IMR-90 (cell line): ENCODE results near the gene PRODH2. TPM values are rescaled to one million over a fixed set of nuclear protein-coding genes. Genes with fewer than 3 reads are reported as not detected.

Experiments used
- ATAC-seq: fragments of 200-7000 bp; cut with Tn5 transposase; 2 replicates; pipeline ENCODE4 v1.9.1; 2020; ENCODE audit warnings: low read depth, mild to moderate bottlenecking, moderate library complexity
- BruUV-seq: library from RNA; stranded (reverse); fragments of 400-500 nt; replicated peaks from 2 replicates; lab custom pipeline; 2021; lab: Mats Ljungman, UMichigan
- CTCF ChIA-PET: fragments of 300-600 bp; formaldehyde crosslinking; extraction: SDS; loops from one replicate; lab custom pipeline; 2021; ENCODE audit warnings: antibody characterized with exemption; lab: Yijun Ruan, JAX
- POLR2A ChIA-PET: fragments of 300-600 bp; sonication (Branson Sonifier 250); formaldehyde crosslinking; loops from one replicate; lab custom pipeline; 2022; ENCODE audit warnings: antibody characterized with exemption; ENCODE audit not compliant: unreplicated experiment; lab: Charles Lee
- DNase-seq: peaks from one replicate; pipeline ENCODE4 v3.0.0; 2013
- H2AFZ ChIP-seq: replicated peaks from 2 replicates; pipeline ENCODE3; 2013; ENCODE audit warnings: low read length, mild to moderate bottlenecking; ENCODE audit not compliant: poor library complexity
- H2AK5ac ChIP-seq: 2 replicates; pipeline ENCODE4 v1.6.1; 2013; ENCODE audit warnings: low read depth, low read length, inconsistent platforms
- H2AK9ac ChIP-seq: replicated peaks from 2 replicates; pipeline ENCODE3; 2013; ENCODE audit warnings: mild to moderate bottlenecking, low read depth, low read length, moderate library complexity; ENCODE audit not compliant: poor library complexity
- H2BK120ac ChIP-seq: 2 replicates; pipeline ENCODE4 v1.6.1; 2013; ENCODE audit warnings: low read depth, low read length, inconsistent platforms
- H2BK15ac ChIP-seq: 3 replicates; pipeline ENCODE4 v1.6.1; 2013; ENCODE audit warnings: low read depth, low read length, inconsistent platforms
- H2BK20ac ChIP-seq: 2 replicates; pipeline ENCODE4 v1.6.1; 2013; ENCODE audit warnings: low read depth, mild to moderate bottlenecking, inconsistent platforms, low read length, moderate library complexity
- H2BK5ac ChIP-seq: 2 replicates; pipeline ENCODE4 v1.6.1; 2013; ENCODE audit warnings: mild to moderate bottlenecking, low read depth, low read length, inconsistent platforms; ENCODE audit not compliant: poor library complexity, severe bottlenecking
- H3K14ac ChIP-seq: replicated peaks from 2 replicates; pipeline ENCODE4 v1.6.1; 2013; ENCODE audit warnings: low read depth, low read length, inconsistent platforms
- H3K18ac ChIP-seq: 2 replicates; pipeline ENCODE4 v1.6.1; 2013; ENCODE audit warnings: low read depth, low read length, control low read depth
- H3K23ac ChIP-seq: 2 replicates; pipeline ENCODE4 v1.6.1; 2013; ENCODE audit warnings: low read depth, low read length, inconsistent platforms
- H3K27ac ChIP-seq: 2 replicates; pipeline ENCODE4 v1.5.1; 2013; ENCODE audit warnings: mild to moderate bottlenecking, control low read depth, low read length; ENCODE audit not compliant: insufficient read depth
- H3K27me3 ChIP-seq: 2 replicates; pipeline ENCODE4 v1.6.1; 2013; ENCODE audit warnings: low read length; ENCODE audit not compliant: control insufficient read depth, insufficient read depth
- H3K36me3 ChIP-seq: 2 replicates; pipeline ENCODE4 v1.6.1; 2013; ENCODE audit warnings: low read length, mixed read lengths; ENCODE audit not compliant: control insufficient read depth, insufficient read depth
- H3K4ac ChIP-seq: 2 replicates; pipeline ENCODE4 v1.6.1; 2013; ENCODE audit warnings: low read depth, low read length, inconsistent platforms
- H3K4me1 ChIP-seq: 2 replicates; pipeline ENCODE4 v1.6.1; 2013; ENCODE audit warnings: low read length, mixed read lengths; ENCODE audit not compliant: control insufficient read depth, insufficient read depth
- H3K4me2 ChIP-seq: 2 replicates; pipeline ENCODE4 v1.6.1; 2013; ENCODE audit warnings: low read depth, mild to moderate bottlenecking, control low read depth, low read length, moderate library complexity
- H3K4me3 ChIP-seq: 2 replicates; pipeline ENCODE4 v1.5.1; 2013; ENCODE audit warnings: low read depth, mild to moderate bottlenecking, control low read depth, low read length, moderate library complexity; ENCODE audit not compliant: insufficient read depth
- H3K56ac ChIP-seq: 2 replicates; pipeline ENCODE4 v1.6.1; 2013; ENCODE audit warnings: low read length, inconsistent platforms; ENCODE audit not compliant: insufficient read depth; ENCODE audit errors: extremely low read depth
- H3K79me1 ChIP-seq, 2 experiments: 2 replicates each; pipeline ENCODE4 v1.6.1; 2013; ENCODE audit warnings: low read length in 2 of 2, inconsistent platforms in 1 of 2, low read depth in 1 of 2
- H3K9ac ChIP-seq: 2 replicates; pipeline ENCODE4 v1.6.1; 2013; ENCODE audit warnings: low read depth, low read length, control low read depth
- H3K9me1 ChIP-seq: 2 replicates; pipeline ENCODE4 v1.6.1; 2013; ENCODE audit warnings: low read length, inconsistent platforms; ENCODE audit not compliant: insufficient read depth
- H3K9me3 ChIP-seq: 2 replicates; pipeline ENCODE4 v1.6.1; 2013; ENCODE audit warnings: low read length; ENCODE audit not compliant: control insufficient read depth, insufficient read depth
- H4K20me1 ChIP-seq: 2 replicates; pipeline ENCODE4 v1.6.1; 2013; ENCODE audit warnings: low read length, inconsistent platforms; ENCODE audit not compliant: insufficient read depth
- H4K5ac ChIP-seq: 2 replicates; pipeline ENCODE4 v1.6.1; 2013; ENCODE audit warnings: mild to moderate bottlenecking, low read depth, low read length, control low read depth
- H4K8ac ChIP-seq, 2 experiments: 2 replicates each; pipeline ENCODE4 v1.6.1; 2013; ENCODE audit warnings: low read depth in 2 of 2, low read length in 2 of 2, control low read depth in 1 of 2, inconsistent platforms in 1 of 2
- H4K91ac ChIP-seq: 2 replicates; pipeline ENCODE4 v1.6.1; 2013; ENCODE audit warnings: low read depth, low read length, inconsistent platforms; ENCODE audit not compliant: insufficient read depth
- CEBPB ChIP-seq: IDR thresholded peaks from 2 replicates; pipeline ENCODE4 v1.6.1; 2012; ENCODE audit warnings: low read depth, low read length, improper control_type of control experiment
- CHD1 ChIP-seq: IDR thresholded peaks from 2 replicates; pipeline ENCODE4 v1.6.1; 2012; ENCODE audit warnings: low read depth, low read length, improper control_type of control experiment
- CTCF ChIP-seq: conservative IDR thresholded peaks from 2 replicates; pipeline ENCODE4 v1.5.1; 2012; ENCODE audit warnings: mild to moderate bottlenecking, low read depth, low read length, improper control_type of control experiment
- ELK1 ChIP-seq: fragments of 150-350 bp; IDR thresholded peaks from 2 replicates; pipeline ENCODE4 v1.6.1; 2016; ENCODE audit warnings: low read depth, mild to moderate bottlenecking, low read length, moderate library complexity, borderline replicate concordance
- MAZ ChIP-seq: IDR thresholded peaks from 2 replicates; pipeline ENCODE4 v1.6.1; 2012; ENCODE audit warnings: low read depth, mild to moderate bottlenecking, low read length, improper control_type of control experiment, moderate library complexity, borderline replicate concordance
- MXI1 ChIP-seq: IDR thresholded peaks from 2 replicates; pipeline ENCODE4 v1.6.1; 2012; ENCODE audit warnings: low read depth, mild to moderate bottlenecking, low read length, moderate library complexity, borderline replicate concordance
- NFE2L2 ChIP-seq: fragments of 150-350 bp; IDR thresholded peaks from 2 replicates; pipeline ENCODE4 v1.6.1; 2016; ENCODE audit warnings: low read depth, mild to moderate bottlenecking, low read length
- RFX5 ChIP-seq: IDR thresholded peaks from 2 replicates; pipeline ENCODE4 v1.8.0; 2012; ENCODE audit warnings: low read depth, mild to moderate bottlenecking, low read length, moderate library complexity
- SMC3 ChIP-seq: fragments of 150-350 bp; IDR thresholded peaks from 2 replicates; pipeline ENCODE4 v1.6.1; 2016; ENCODE audit warnings: low read depth, mild to moderate bottlenecking, antibody characterized with exemption, low read length, moderate library complexity
- USF2 ChIP-seq: fragments of 150-350 bp; IDR thresholded peaks from 2 replicates; pipeline ENCODE4 v1.6.1; 2017; ENCODE audit warnings: mild to moderate bottlenecking, antibody characterized with exemption, low read length, low read depth
- WGBS, 2 experiments: methylation state at CpG; one replicate each; pipeline versions ENCODE4 v1.1.5 to v1.1.7; 2013; ENCODE audit warnings: missing lambda C conversion rate in 2 of 2; ENCODE audit not compliant: insufficient read length in 1 of 2; ENCODE audit errors: extremely low coverage in 2 of 2; 5-methylcytosine and 5-hydroxymethylcytosine counted together
- dilution Hi-C: fragments of 300-500 bp; cut with HindIII; formaldehyde crosslinking; loops from one replicate; pipeline ENCODE4 v1.14.3; 2018; ENCODE audit warnings: low sequenced_read_pairs; ENCODE audit not compliant: unreplicated experiment
- in situ Hi-C: fragments of 300-500 bp; cut with MboI; formaldehyde crosslinking; loops from 3 replicates; pipeline ENCODE4 v1.14.3; 2019; ENCODE audit warnings: low sequenced_read_pairs, inconsistent platforms, mixed read lengths
- intact Hi-C: fragments of 100-400 bp; cut with micrococcal nuclease; formaldehyde crosslinking; loops from 2 replicates; pipeline ENCODE4 v1.10.0; 2022
- polyA plus RNA-seq, 3 experiments: library from polyadenylated mRNA; depleted of rRNA; stranded (reverse); fragments of >200 nt; gene quantifications; 2 replicates each; pipeline ENCODE4 v1.2.3, GENCODE V29; 2012; ENCODE audit warnings: low replicate concordance in 1 of 3
- total RNA-seq: library from RNA; depleted of rRNA; stranded (reverse); fragments of >200 nt; gene quantifications from 2 replicates; pipeline ENCODE4 v1.2.3, GENCODE V29; 2012

The PRODH2 gene
- total and polyA plus RNA-seq, 2 of the 4 experiments (the other 2 are of a cell fraction) = not detected

- no peak overlapping the region for H3K23ac ChIP-seq
- in situ Hi-C loops (no loop called here), intact Hi-C loops (no loop called here), dilution Hi-C loops (no loop called here)
- no peak overlapping the region for H3K4me2 ChIP-seq
- no peaks in the 10 kb centered on the region for H3K9me1 ChIP-seq
- H2AFZ ChIP-seq = no peak overlapping the region
- H2BK120ac ChIP-seq = no peak overlapping the region
- H3K27me3 ChIP-seq = peaks cover 19% of the 10 kb centered on the region
- H2AK9ac ChIP-seq = no peak overlapping the region
- no peaks in the 10 kb centered on the region for H3K9me3 ChIP-seq
- no peaks in the 10 kb centered on the region for H3K36me3 ChIP-seq
- no peaks in the 10 kb centered on the region for H3K79me1 ChIP-seq
- no peak overlapping the region for H2AK5ac ChIP-seq
- no peak overlapping the region for H3K27ac ChIP-seq
- no peak for DNase-seq
- no peak overlapping the region for H3K56ac ChIP-seq
- no peak overlapping the region for H4K8ac ChIP-seq
- no peak overlapping the region for H2BK15ac ChIP-seq
- H3K4me3 ChIP-seq = no peak overlapping the region
- no peak overlapping the region for H3K9ac ChIP-seq
- H2BK5ac ChIP-seq = no peak overlapping the region
- TF ChIP-seq ELK1 = no peak
- TF ChIP-seq CTCF = no peak
- no peak for TF ChIP-seq RFX5
- no peak for TF ChIP-seq USF2
- no peak for TF ChIP-seq MAZ
- TF ChIP-seq NFE2L2 = no peak
- no peak for TF ChIP-seq MXI1
- TF ChIP-seq CHD1 = no peak
- TF ChIP-seq SMC3 = no peak
- no peak for TF ChIP-seq CEBPB
- no peak overlapping the region for H4K5ac ChIP-seq
- POLR2A ChIA-PET = no interaction called here
- ATAC-seq = no peak
- CTCF ChIA-PET = no interaction called here
- no peak overlapping the region for H3K14ac ChIP-seq
- no peaks in the 10 kb centered on the region for H4K20me1 ChIP-seq
- no TSS peak for BruUV-seq
- H3K4ac ChIP-seq = no peak overlapping the region
- WGBS, 2 experiments = 57% methylated on average over 1 of the region's 4 CpGs; no CpG with 5 or more reads in 1 of the 2 experiments
- H3K18ac ChIP-seq = no peak overlapping the region
- no peaks in the 10 kb centered on the region for H3K4me1 ChIP-seq
- H2BK20ac ChIP-seq = no peak overlapping the region
- no peak overlapping the region for H4K91ac ChIP-seq
Measured at GRCh38 chr19:35832054-35832453, 19.4 kb upstream of the PRODH2 start.
